H1 (cell line): Measurements from ENCODE around the gene IFT25. TPM values are rescaled to one million over a fixed set of nuclear protein-coding genes. Genes with fewer than 3 reads are reported as not detected.

ENCODE experiments used
- CTCF ChIA-PET: fragments of 300-600 bp; sonication (Branson Sonifier 250); formaldehyde crosslinking; loops from one replicate; lab custom pipeline; 2021; ENCODE audit not compliant: partially characterized antibody; lab: Charles Lee
- POLR2A ChIA-PET: fragments of 300-600 bp; sonication (Branson Sonifier 250); formaldehyde crosslinking; loops from one replicate; lab custom pipeline; 2021; ENCODE audit warnings: inconsistent platforms; ENCODE audit not compliant: partially characterized antibody; lab: Charles Lee
- DNase-seq, 2 experiments: peaks; one replicate each; pipeline versions ENCODE4 v3.0.0 to v3.0.0-alpha.2; 2010 to 2022; ENCODE audit warnings: low spot score in 2 of 2, low read depth in 1 of 2, mixed read lengths in 1 of 2
- FAIRE-seq: peaks from 2 replicates; lab custom pipeline; 2011; peaks lifted over from hg19 to GRCh38; lab: Jason Lieb, UNC
- H2AFZ ChIP-seq: 2 replicates; pipeline ENCODE4 v1.8.1; 2012; ENCODE audit warnings: low read length, inconsistent platforms
- H2AK5ac ChIP-seq: 2 replicates; pipeline ENCODE4 v1.6.1; 2013; ENCODE audit warnings: low read depth, low read length
- H2BK120ac ChIP-seq: replicated peaks from 2 replicates; pipeline ENCODE3; 2013; ENCODE audit warnings: low read depth, low read length, inconsistent platforms
- H2BK12ac ChIP-seq: 2 replicates; pipeline ENCODE4 v1.6.1; 2013; ENCODE audit warnings: low read depth, low read length
- H2BK15ac ChIP-seq: 2 replicates; pipeline ENCODE4 v1.6.1; 2013; ENCODE audit warnings: low read length
- H2BK20ac ChIP-seq: 2 replicates; pipeline ENCODE4 v1.6.1; 2013; ENCODE audit warnings: low read length
- H2BK5ac ChIP-seq: 2 replicates; pipeline ENCODE4 v1.6.1; 2013; ENCODE audit warnings: low read depth, low read length
- H3K14ac ChIP-seq: 2 replicates; pipeline ENCODE4 v1.6.1; 2013; ENCODE audit warnings: inconsistent platforms; ENCODE audit not compliant: insufficient read length
- H3K18ac ChIP-seq: 2 replicates; pipeline ENCODE4 v1.6.1; 2013; ENCODE audit warnings: low read length; ENCODE audit errors: extremely low read depth
- H3K23ac ChIP-seq: 2 replicates; pipeline ENCODE4 v1.6.1; 2013; ENCODE audit warnings: inconsistent platforms; ENCODE audit not compliant: insufficient read length
- H3K23me2 ChIP-seq: 2 replicates; pipeline ENCODE4 v1.6.1; 2013; ENCODE audit warnings: low read depth, low read length
- H3K27ac ChIP-seq: 2 replicates; pipeline ENCODE4 v1.6.1; 2011; ENCODE audit warnings: low read depth, low read length, inconsistent platforms
- H3K27me3 ChIP-seq, 4 experiments: replicated peaks in 1 of 4; 1 replicate in 1 of 4; 2 replicates in 3 of 4; pipeline versions ENCODE4 v1.6.1 to v1.8.1; 2011 to 2013; ENCODE audit warnings: low read length in 3 of 4, mild to moderate bottlenecking in 3 of 4, inconsistent platforms in 2 of 4, mixed read lengths in 2 of 4, moderate library complexity in 1 of 4; ENCODE audit not compliant: control insufficient read depth in 3 of 4, insufficient read depth in 3 of 4; ENCODE audit errors: extremely low read depth in 1 of 4
- H3K36me3 ChIP-seq, 4 experiments: 2 replicates each; pipeline versions ENCODE4 v1.6.1 to v1.8.1; 2011 to 2013; ENCODE audit warnings: mild to moderate bottlenecking in 4 of 4, low read length in 3 of 4, moderate library complexity in 2 of 4, control low read depth in 1 of 4, inconsistent platforms in 1 of 4; ENCODE audit not compliant: insufficient read depth in 4 of 4, control insufficient read depth in 2 of 4
- H3K4ac ChIP-seq: replicated peaks from 2 replicates; pipeline ENCODE3; 2013; ENCODE audit warnings: low read length, low read depth, mixed read lengths, inconsistent platforms; ENCODE audit not compliant: insufficient read length
- H3K4me1 ChIP-seq, 4 experiments: replicated peaks in 1 of 4; 1 replicate in 1 of 4; 2 replicates in 3 of 4; pipeline versions ENCODE4 v1.6.1 to v1.8.1; 2011 to 2013; ENCODE audit warnings: low read length in 3 of 4, inconsistent platforms in 2 of 4, mixed read lengths in 1 of 4; ENCODE audit not compliant: insufficient read depth in 4 of 4, control insufficient read depth in 3 of 4
- H3K4me2 ChIP-seq, 2 experiments: 2 replicates each; pipeline versions ENCODE4 v1.6.1 to v1.8.1; 2011 to 2013; ENCODE audit warnings: low read depth in 2 of 2, low read length in 2 of 2, control low read depth in 1 of 2, inconsistent platforms in 1 of 2, mild to moderate bottlenecking in 1 of 2; ENCODE audit not compliant: insufficient read depth in 1 of 2
- H3K4me3 ChIP-seq, 4 experiments: fragments of 200-600, 300-600 bp in 1 of 4; sonication (generic), shearing (Covaris generic), sonication (Bioruptor Twin) in 1 of 4; 2 replicates each; pipeline versions ENCODE4 v1.5.1 to v1.8.1; 2011 to 2016; ENCODE audit warnings: low read length in 4 of 4, low read depth in 3 of 4, control low read depth in 2 of 4, inconsistent platforms in 2 of 4, mild to moderate bottlenecking in 2 of 4, mixed read lengths in 1 of 4, moderate library complexity in 1 of 4; ENCODE audit not compliant: insufficient read depth in 2 of 4; ENCODE audit errors: extremely low read depth in 1 of 4
- H3K56ac ChIP-seq: replicated peaks from 2 replicates; pipeline ENCODE3; 2013; ENCODE audit warnings: low read depth, mild to moderate bottlenecking, mixed read lengths, low read length, inconsistent platforms; ENCODE audit not compliant: insufficient read length
- H3K79me1 ChIP-seq: 2 replicates; pipeline ENCODE4 v1.6.1; 2013; ENCODE audit warnings: low read depth, low read length, control low read depth
- H3K79me2 ChIP-seq, 2 experiments: 2 replicates each; pipeline versions ENCODE4 v1.6.1 to v1.8.1; 2012 to 2013; ENCODE audit warnings: low read length in 2 of 2, mild to moderate bottlenecking in 2 of 2, inconsistent platforms in 1 of 2; ENCODE audit not compliant: insufficient read depth in 2 of 2, control insufficient read depth in 1 of 2
- H3K9ac ChIP-seq, 4 experiments: replicated peaks in 1 of 4; 1 replicate in 1 of 4; 2 replicates in 3 of 4; pipeline versions ENCODE4 v1.6.1 to v1.8.1; 2011 to 2013; ENCODE audit warnings: low read depth in 3 of 4, low read length in 3 of 4, control low read depth in 2 of 4, mild to moderate bottlenecking in 2 of 4, moderate library complexity in 2 of 4, inconsistent platforms in 1 of 4; ENCODE audit errors: extremely low read depth in 1 of 4
- H3K9me3 ChIP-seq, 2 experiments: 2 replicates each; pipeline versions ENCODE4 v1.6.1 to v1.8.1; 2012 to 2013; ENCODE audit warnings: mild to moderate bottlenecking in 2 of 2, moderate library complexity in 2 of 2, control low read depth in 1 of 2, inconsistent platforms in 1 of 2, low read depth in 1 of 2, low read length in 1 of 2, mixed read lengths in 1 of 2; ENCODE audit not compliant: insufficient read depth in 2 of 2
- H4K20me1 ChIP-seq, 2 experiments: replicated peaks in 1 of 2; 2 replicates each; pipeline versions ENCODE3 to v1.8.1; 2011 to 2013; ENCODE audit warnings: inconsistent platforms in 2 of 2, low read length in 2 of 2, mild to moderate bottlenecking in 1 of 2; ENCODE audit not compliant: insufficient read depth in 2 of 2, control insufficient read depth in 1 of 2
- H4K5ac ChIP-seq: 2 replicates; pipeline ENCODE4 v1.6.1; 2013; ENCODE audit warnings: low read length, low read depth, mixed read lengths, inconsistent platforms; ENCODE audit not compliant: insufficient read length
- H4K8ac ChIP-seq: 2 replicates; pipeline ENCODE4 v1.8.0; 2013; ENCODE audit warnings: mild to moderate bottlenecking, moderate library complexity, low read length, inconsistent platforms; ENCODE audit not compliant: insufficient read depth; ENCODE audit errors: extremely low read depth
- H4K91ac ChIP-seq: replicated peaks from 2 replicates; pipeline ENCODE3; 2013; ENCODE audit warnings: low read length, mixed read lengths, inconsistent platforms; ENCODE audit not compliant: insufficient read length
- ASH2L ChIP-seq: fragments of 200-600, 300-600 bp; sonication (generic); IDR thresholded peaks from one replicate; pipeline ENCODE4 v1.7.1; 2017; ENCODE audit warnings: low read length
- CTBP2 ChIP-seq: IDR thresholded peaks from 2 replicates; pipeline ENCODE4 v1.7.0; 2011; ENCODE audit warnings: borderline replicate concordance, mild to moderate bottlenecking, moderate library complexity, mixed read lengths, low read length; ENCODE audit not compliant: insufficient read depth, insufficient read length
- FOSL1 ChIP-seq: IDR thresholded peaks from 2 replicates; pipeline ENCODE4 v1.6.1; 2011; ENCODE audit warnings: mild to moderate bottlenecking, low read depth, low read length, moderate library complexity; ENCODE audit not compliant: insufficient read depth
- GABPA ChIP-seq: IDR thresholded peaks from 2 replicates; pipeline ENCODE4 v1.6.1; 2011; ENCODE audit warnings: mild to moderate bottlenecking, low read length, moderate library complexity, borderline replicate concordance; ENCODE audit not compliant: insufficient read depth
- HDAC6 ChIP-seq: IDR thresholded peaks from one replicate; pipeline ENCODE4 v1.7.1; 2012; ENCODE audit warnings: low read depth, mild to moderate bottlenecking, inconsistent platforms, low read length, moderate library complexity
- JUN ChIP-seq: IDR thresholded peaks from 2 replicates; pipeline ENCODE4 v1.6.1; 2011; ENCODE audit warnings: low read depth, mild to moderate bottlenecking, improper control_type of control experiment, low read length
- JUND ChIP-seq: IDR thresholded peaks from 2 replicates; pipeline ENCODE4 v1.6.1; 2011; ENCODE audit warnings: mild to moderate bottlenecking, improper control_type of control experiment, low read length
- POLR2AphosphoS5 ChIP-seq: IDR thresholded peaks from 2 replicates; pipeline ENCODE4 v1.6.1; 2011; ENCODE audit warnings: low read depth, low read length
- POU5F1 ChIP-seq: IDR thresholded peaks from 2 replicates; pipeline ENCODE4 v1.6.1; 2011; ENCODE audit warnings: low read depth, mild to moderate bottlenecking, low read length, moderate library complexity
- SAP30 ChIP-seq: fragments of 300-600 bp; sonication (generic); IDR thresholded peaks from 2 replicates; pipeline ENCODE4 v1.7.1; 2012; ENCODE audit warnings: low read length, moderate library complexity, mild to moderate bottlenecking, inconsistent platforms; ENCODE audit not compliant: insufficient read depth, insufficient replicate concordance
- SP1 ChIP-seq: IDR thresholded peaks from 2 replicates; pipeline ENCODE4 v1.6.1; 2011; ENCODE audit warnings: low read depth, low read length
- YY1 ChIP-seq: IDR thresholded peaks from 2 replicates; pipeline ENCODE4 v1.6.1; 2011; ENCODE audit warnings: low read depth, mild to moderate bottlenecking, low read length
- WGBS, 2 experiments: shearing (Covaris generic) in 1 of 2; methylation state at CpG; one replicate each; pipeline versions ENCODE4 v1.1.6 to v1.1.7; 2013 to 2015; ENCODE audit warnings: low lambda C conversion rate in 2 of 2, mixed read lengths in 2 of 2, inconsistent platforms in 1 of 2, low coverage in 1 of 2, missing lambda C conversion rate in 1 of 2; ENCODE audit not compliant: insufficient replicate concordance in 2 of 2, insufficient coverage in 1 of 2, insufficient read length in 1 of 2; ENCODE audit errors: extremely low coverage in 1 of 2, missing lambda C conversion rate in 1 of 2; 5-methylcytosine and 5-hydroxymethylcytosine counted together
- polyA plus RNA-seq, 7 experiments: library from polyadenylated mRNA; depleted of rRNA in 3 of 7; stranded (reverse) in 5 of 7; unstranded in 2 of 7; fragments of >200 nt in 5 of 7; fragments of 200-250 nt in 2 of 7; gene quantifications; 1 replicate in 5 of 7; 2 replicates in 1 of 7; 4 replicates in 1 of 7; pipeline versions ENCODE4 v1.2.1 to v1.2.3, GENCODE V29; 2011 to 2013; ENCODE audit warnings: missing spikeins in 2 of 7, mixed read lengths in 2 of 7
- total RNA-seq: library from RNA; stranded (reverse); fragmentation: NEBNext Ultra II Directional; extraction: Animal tissue kit (Norgen Biotek cat#: 25700); gene quantifications from 2 replicates; pipeline ENCODE4 v1.2.1, GENCODE V29; 2021

The IFT25 gene
- total and polyA plus RNA-seq, 2 of the 8 experiments (the other 6 are each of a cell fraction or from before 2014, with no cell fraction given): 15.0 to 36.3 TPM

- ChIA-PET POLR2A (no interaction called here), CTCF (no interaction called here)
- Histone ChIP-seq H3K27ac (no peak overlapping the region), H2BK15ac (no peak overlapping the region), H3K79me1 (no peaks in the 10 kb centered on the region), H2BK20ac (no peak overlapping the region), H2BK12ac (no peak overlapping the region), H3K4me2 (no peak overlapping the region), H2AFZ (no peak overlapping the region), H3K23ac (no peak overlapping the region), H3K56ac (no peak overlapping the region), H3K27me3 (no peaks in the 10 kb centered on the region), H3K4me1 (no peaks in the 10 kb centered on the region), H2BK120ac (no peak overlapping the region), H3K9me3 (peaks cover 6 to 9% of the 10 kb centered on the region in 2 experiments; a peak in 3 of 4 replicates), H2AK5ac (no peak overlapping the region), H3K4ac (no peak overlapping the region), H3K79me2 (no peaks in the 10 kb centered on the region), H3K9ac (no peak overlapping the region), H3K36me3 (peaks cover 0 to 15% (median 4%) of the 10 kb centered on the region in 4 experiments; a peak in 4 of 8 replicates), H4K91ac (no peak overlapping the region), H3K23me2 (0 out of 2 replicates have a peak, but pooled peaks cover 2% of the 10 kb centered on the region), H3K14ac (no peak overlapping the region), H3K18ac (no peak overlapping the region), H4K8ac (no peak overlapping the region), H2BK5ac (no peak overlapping the region), H3K4me3 (no peak overlapping the region), H4K20me1 (no peaks in the 10 kb centered on the region), H4K5ac (no peak overlapping the region)
- 93% methylated on average over 2 of the region's 2 CpGs; no CpG with 5 or more reads in 1 of the 2 experiments for WGBS, 2 experiments
- DNase-seq: no peak
- FAIRE-seq: no peak
- TF ChIP-seq SP1: no peak
- no peak for TF ChIP-seq CTBP2
- TF ChIP-seq ASH2L: no peak
- TF ChIP-seq POLR2AphosphoS5: no peak
- no peak for TF ChIP-seq POU5F1
- TF ChIP-seq JUND: no peak
- TF ChIP-seq FOSL1: no peak
- TF ChIP-seq JUN: no peak
- TF ChIP-seq GABPA: no peak
- no peak for TF ChIP-seq YY1
- TF ChIP-seq SAP30: no peak
- no peak for TF ChIP-seq HDAC6
Measured at GRCh38 chr1:53929246-53929960, 16.1 kb downstream of the IFT25 start.
